ENCODE data around the gene CTNND1. TPM values are rescaled to one million over a fixed set of nuclear protein-coding genes. Genes with fewer than 3 reads are reported as not detected.

The CTNND1 gene
- total RNA-seq, 3 donors from 2014 or later, result 82.1 to 259 (median 175) TPM

GRCh38 chr11:57772562-57772961, 11.0 kb downstream of the CTNND1 start:
- intact Hi-C loops (cut with DNase I; ENCODE audit: low total_unique reads), result no loop called here
- peak overlapping the region; percentile 44 to 71 for H3K27ac ChIP-seq
- no peak for TF ChIP-seq POLR2AphosphoS5 (IDR thresholded peaks at IDR 0.05)
- TF ChIP-seq POLR2A (IDR thresholded peaks at IDR 0.05), result no peak
- TF ChIP-seq, protein P1, sequence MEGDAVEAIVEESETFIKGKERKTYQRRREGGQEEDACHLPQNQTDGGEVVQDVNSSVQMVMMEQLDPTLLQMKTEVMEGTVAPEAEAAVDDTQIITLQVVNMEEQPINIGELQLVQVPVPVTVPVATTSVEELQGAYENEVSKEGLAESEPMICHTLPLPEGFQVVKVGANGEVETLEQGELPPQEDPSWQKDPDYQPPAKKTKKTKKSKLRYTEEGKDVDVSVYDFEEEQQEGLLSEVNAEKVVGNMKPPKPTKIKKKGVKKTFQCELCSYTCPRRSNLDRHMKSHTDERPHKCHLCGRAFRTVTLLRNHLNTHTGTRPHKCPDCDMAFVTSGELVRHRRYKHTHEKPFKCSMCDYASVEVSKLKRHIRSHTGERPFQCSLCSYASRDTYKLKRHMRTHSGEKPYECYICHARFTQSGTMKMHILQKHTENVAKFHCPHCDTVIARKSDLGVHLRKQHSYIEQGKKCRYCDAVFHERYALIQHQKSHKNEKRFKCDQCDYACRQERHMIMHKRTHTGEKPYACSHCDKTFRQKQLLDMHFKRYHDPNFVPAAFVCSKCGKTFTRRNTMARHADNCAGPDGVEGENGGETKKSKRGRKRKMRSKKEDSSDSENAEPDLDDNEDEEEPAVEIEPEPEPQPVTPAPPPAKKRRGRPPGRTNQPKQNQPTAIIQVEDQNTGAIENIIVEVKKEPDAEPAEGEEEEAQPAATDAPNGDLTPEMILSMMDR (IDR thresholded peaks at IDR 0.05), result no peak
- no peak for DNase-seq (ENCODE audit: low spot score in 2 of 2)
- peaks cover 5 to 28% of the 10 kb centered on the region in 2 donors for H3K4me1 ChIP-seq
- no peaks in the 10 kb centered on the region for H3K27me3 ChIP-seq
- H3K36me3 ChIP-seq, result no peaks in the 10 kb centered on the region
- no peaks in the 10 kb centered on the region for H3K9me3 ChIP-seq
- no peak overlapping the region for H3K4me3 ChIP-seq

GRCh38 chr11:57773026-57773598, 11.5 kb downstream of the CTNND1 start:
- Histone ChIP-seq H3K27me3 (no peaks in the 10 kb centered on the region), H3K4me1 (peaks cover 5 to 32% of the 10 kb centered on the region in 2 donors), H3K36me3 (no peaks in the 10 kb centered on the region), H3K9me3 (no peaks in the 10 kb centered on the region), H3K4me3 (no peak overlapping the region), H3K27ac (peak overlapping the region in 1 of 2 donors; percentile 71)
- DNase-seq (ENCODE audit: low spot score in 2 of 2), result no peak
- intact Hi-C loops (cut with DNase I; ENCODE audit: low total_unique reads), result no loop called here
- TF ChIP-seq, protein P1 (IDR thresholded peaks at IDR 0.05), result no peak
- TF ChIP-seq POLR2AphosphoS5 (IDR thresholded peaks at IDR 0.05) (no peak), POLR2A (IDR thresholded peaks at IDR 0.05) (no peak)

DNA sequence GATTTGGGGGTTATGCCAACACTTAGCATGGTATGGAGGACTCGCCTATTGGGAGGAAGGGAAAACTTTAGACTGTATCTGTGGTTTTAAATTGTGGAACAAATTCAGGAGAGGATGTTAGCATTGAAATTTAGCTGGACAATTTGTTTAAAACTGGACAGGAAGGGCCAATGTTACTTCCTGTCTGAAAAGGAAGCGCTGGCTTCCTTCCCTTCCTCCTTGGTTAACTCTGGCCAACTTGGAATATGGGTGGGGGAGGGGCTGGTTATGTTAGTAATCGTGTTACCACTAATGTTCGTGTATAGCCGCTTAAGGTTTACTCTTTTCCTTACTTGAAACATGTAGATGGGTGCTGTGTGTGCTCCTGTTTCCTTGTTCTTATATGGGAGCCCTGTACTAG, 13.9 kb downstream of the CTNND1 start:
- peak overlapping the region in 1 of 3 donors; percentile 39 for H3K4me3 ChIP-seq
- peaks cover 5 to 49% of the 10 kb centered on the region in 2 donors for H3K4me1 ChIP-seq
- H3K36me3 ChIP-seq, result no peaks in the 10 kb centered on the region
- peak overlapping the region; percentile 91 to 92 for H3K27ac ChIP-seq
- TF ChIP-seq POLR2A (IDR thresholded peaks at IDR 0.05) (no peak), POLR2AphosphoS5 (IDR thresholded peaks at IDR 0.05) (no peak)
- TF ChIP-seq, protein P1 (IDR thresholded peaks at IDR 0.05), result no peak
- no peak for DNase-seq (ENCODE audit: low spot score in 2 of 2)
- no peaks in the 10 kb centered on the region for H3K9me3 ChIP-seq
- no peaks in the 10 kb centered on the region for H3K27me3 ChIP-seq
- intact Hi-C loops (cut with DNase I; ENCODE audit: low total_unique reads), result no loop called here

GRCh38 chr11:57776031-57776521, 14.5 kb downstream of the CTNND1 start:
- peak overlapping the region; percentile 91 to 92 for H3K27ac ChIP-seq
- intact Hi-C loops (cut with DNase I; ENCODE audit: low total_unique reads), result no loop called here
- no peaks in the 10 kb centered on the region for H3K36me3 ChIP-seq
- TF ChIP-seq POLR2A (IDR thresholded peaks at IDR 0.05) (no peak), POLR2AphosphoS5 (IDR thresholded peaks at IDR 0.05) (no peak)
- TF ChIP-seq, protein P1 (IDR thresholded peaks at IDR 0.05), result no peak
- H3K9me3 ChIP-seq, result no peaks in the 10 kb centered on the region
- no peak for DNase-seq (ENCODE audit: low spot score in 2 of 2)
- H3K4me1 ChIP-seq, result peaks cover 10 to 55% of the 10 kb centered on the region in 2 donors
- peak overlapping the region in 1 of 3 donors; percentile 39 for H3K4me3 ChIP-seq
- H3K27me3 ChIP-seq, result no peaks in the 10 kb centered on the region

GRCh38 chr11:57776577-57777210, 15.1 kb downstream of the CTNND1 start:
- H3K27ac ChIP-seq, result peak overlapping the region; percentile 91 to 92
- intact Hi-C loops (cut with DNase I; ENCODE audit: low total_unique reads), result no loop called here
- H3K9me3 ChIP-seq, result no peaks in the 10 kb centered on the region
- peaks cover 16 to 60% of the 10 kb centered on the region in 2 donors for H3K4me1 ChIP-seq
- no peaks in the 10 kb centered on the region for H3K36me3 ChIP-seq
- H3K4me3 ChIP-seq, result peak overlapping the region in 1 of 3 donors; percentile 39
- DNase-seq (ENCODE audit: low spot score in 2 of 2), result no peak
- no peak for TF ChIP-seq POLR2A (IDR thresholded peaks at IDR 0.05)
- no peak for TF ChIP-seq POLR2AphosphoS5 (IDR thresholded peaks at IDR 0.05)
- TF ChIP-seq, protein P1 (IDR thresholded peaks at IDR 0.05), result no peak
- H3K27me3 ChIP-seq, result no peaks in the 10 kb centered on the region
